ENCODE results near the gene ATXN7L2. TPM values are rescaled to one million over a fixed set of nuclear protein-coding genes. Genes with fewer than 3 reads are reported as not detected.

Gene ATXN7L2
- total RNA-seq, 2 donors from 2014 or later = 14.5 to 15.3 TPM

DNA sequence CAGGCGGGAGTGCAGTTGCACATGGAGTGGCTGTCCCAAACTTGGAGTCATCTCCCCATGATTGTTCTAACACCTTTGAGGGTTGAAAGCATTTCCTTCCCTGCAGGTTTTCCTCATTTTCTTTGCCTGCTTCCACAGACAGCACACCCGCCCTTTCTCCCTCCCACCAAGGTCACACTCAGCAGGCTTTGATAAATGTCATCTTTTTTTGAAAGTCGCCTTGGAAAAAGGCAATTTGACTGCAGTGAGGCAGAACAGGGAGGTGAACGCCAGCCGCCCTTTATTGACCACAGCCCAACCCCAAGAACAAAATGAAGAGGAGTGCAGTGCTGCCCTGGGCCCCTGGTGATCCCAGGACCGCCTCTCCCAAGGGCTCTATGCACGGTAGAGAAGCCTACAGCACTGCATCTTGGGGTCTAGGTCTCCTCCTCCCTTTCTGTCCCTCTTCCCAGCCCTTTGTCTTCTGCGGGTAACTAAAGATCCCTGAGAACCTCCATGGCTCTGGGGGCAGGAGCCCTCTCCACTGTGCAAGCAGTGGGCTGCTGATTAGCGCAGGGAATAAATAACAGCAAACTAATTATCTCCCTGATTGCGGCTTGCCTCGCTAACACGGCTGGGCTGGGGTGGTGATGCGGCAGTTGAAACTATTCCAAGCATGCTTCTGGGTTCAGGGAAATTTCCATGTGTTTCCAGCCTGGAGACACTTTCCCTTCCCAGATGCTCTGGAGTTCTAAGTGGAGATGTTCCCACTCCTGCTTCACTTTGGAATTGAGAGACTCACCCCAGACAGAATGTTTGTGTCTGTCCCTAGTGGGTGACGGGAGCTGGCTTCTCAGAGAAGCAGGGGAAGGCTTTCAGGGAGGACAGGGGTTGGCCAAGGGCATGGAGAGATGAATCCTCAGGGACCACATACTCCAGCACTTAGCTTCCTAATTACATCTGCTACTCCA, 37.6 kb downstream of the ATXN7L2 start:
- Mint-ChIP-seq H3K27me3 (peaks cover 4% of the 10 kb centered on the region), H3K36me3 (ENCODE audit: low read depth) (no peaks in the 10 kb centered on the region), H3K9me3 (no peaks in the 10 kb centered on the region), H3K4me3 (no peak overlapping the region), H3K4me1 (no peaks in the 10 kb centered on the region), H3K27ac (no peak overlapping the region)
- no peak for ATAC-seq (replicated peaks)

GRCh38 chr1:109522026-109522425, 38.3 kb downstream of the ATXN7L2 start:
- H3K27ac Mint-ChIP-seq = no peak overlapping the region
- H3K36me3 Mint-ChIP-seq (ENCODE audit: low read depth) = no peaks in the 10 kb centered on the region
- H3K4me1 Mint-ChIP-seq = no peaks in the 10 kb centered on the region
- no peaks in the 10 kb centered on the region for H3K9me3 Mint-ChIP-seq
- peaks cover 4% of the 10 kb centered on the region for H3K27me3 Mint-ChIP-seq
- H3K4me3 Mint-ChIP-seq = no peak overlapping the region
- ATAC-seq (replicated peaks) = no peak

DNA sequence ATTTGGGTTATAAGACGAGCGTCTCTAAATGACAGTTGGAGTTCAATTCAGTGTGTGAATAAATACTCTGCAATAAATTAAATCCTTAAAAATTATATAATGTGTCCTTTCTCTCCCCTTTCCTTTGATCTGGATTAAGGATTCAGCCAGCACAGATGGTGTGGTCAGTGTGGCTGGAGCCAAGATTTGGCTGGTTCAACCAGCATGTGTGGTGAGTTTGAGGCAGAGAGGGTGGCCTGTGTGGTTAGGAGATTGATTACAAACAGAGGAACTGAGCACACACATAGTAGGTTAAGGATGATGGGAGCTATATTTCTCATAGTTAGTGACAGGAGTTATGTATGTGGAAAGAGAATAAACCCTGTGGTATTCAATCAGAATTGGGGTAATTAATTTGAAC, 40.0 kb downstream of the ATXN7L2 start:
- no peak overlapping the region for H3K4me3 Mint-ChIP-seq
- H3K27me3 Mint-ChIP-seq = peaks cover 4% of the 10 kb centered on the region
- no peaks in the 10 kb centered on the region for H3K9me3 Mint-ChIP-seq
- H3K4me1 Mint-ChIP-seq = no peaks in the 10 kb centered on the region
- no peak for ATAC-seq (replicated peaks)
- H3K27ac Mint-ChIP-seq = no peak overlapping the region
- H3K36me3 Mint-ChIP-seq (ENCODE audit: low read depth) = no peaks in the 10 kb centered on the region

DNA sequence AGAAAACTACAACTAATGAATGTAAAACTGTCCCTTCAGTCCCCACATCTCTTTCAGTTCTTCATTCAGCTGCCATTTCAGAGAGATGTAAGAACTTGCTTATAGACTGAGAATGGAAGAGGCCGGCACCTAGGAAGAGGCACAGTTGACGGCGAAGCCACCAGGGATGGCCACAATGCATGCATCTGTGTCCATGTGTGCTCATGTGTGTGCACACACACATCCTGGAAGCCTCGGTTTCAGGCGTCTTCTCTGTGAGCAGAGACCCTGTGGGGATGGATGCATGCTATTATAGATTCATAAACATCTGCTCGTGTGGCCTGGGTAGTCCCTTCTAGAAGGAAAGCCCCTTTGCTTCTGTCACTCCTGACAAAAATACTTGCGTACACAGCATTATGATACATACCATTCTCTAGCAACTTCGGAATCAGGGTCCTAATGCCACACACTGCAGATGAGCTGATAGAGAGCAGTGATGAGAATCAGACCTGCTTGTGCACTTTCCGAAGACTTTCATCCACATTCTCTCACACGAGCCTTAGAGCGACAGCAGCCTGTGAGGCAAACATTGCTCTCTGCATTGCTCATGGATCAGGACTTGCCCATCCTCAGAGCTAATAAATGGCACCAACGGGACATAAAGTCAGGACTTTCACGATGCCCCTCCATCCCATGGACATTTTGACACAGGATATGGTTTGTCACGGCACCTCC, 43.5 kb downstream of the ATXN7L2 start:
- Mint-ChIP-seq H3K36me3 (ENCODE audit: low read depth) (no peaks in the 10 kb centered on the region), H3K27ac (no peak overlapping the region), H3K4me3 (no peak overlapping the region), H3K27me3 (peaks cover 3% of the 10 kb centered on the region), H3K9me3 (no peaks in the 10 kb centered on the region), H3K4me1 (peaks cover 11% of the 10 kb centered on the region)
- no peak for ATAC-seq (replicated peaks)

DNA sequence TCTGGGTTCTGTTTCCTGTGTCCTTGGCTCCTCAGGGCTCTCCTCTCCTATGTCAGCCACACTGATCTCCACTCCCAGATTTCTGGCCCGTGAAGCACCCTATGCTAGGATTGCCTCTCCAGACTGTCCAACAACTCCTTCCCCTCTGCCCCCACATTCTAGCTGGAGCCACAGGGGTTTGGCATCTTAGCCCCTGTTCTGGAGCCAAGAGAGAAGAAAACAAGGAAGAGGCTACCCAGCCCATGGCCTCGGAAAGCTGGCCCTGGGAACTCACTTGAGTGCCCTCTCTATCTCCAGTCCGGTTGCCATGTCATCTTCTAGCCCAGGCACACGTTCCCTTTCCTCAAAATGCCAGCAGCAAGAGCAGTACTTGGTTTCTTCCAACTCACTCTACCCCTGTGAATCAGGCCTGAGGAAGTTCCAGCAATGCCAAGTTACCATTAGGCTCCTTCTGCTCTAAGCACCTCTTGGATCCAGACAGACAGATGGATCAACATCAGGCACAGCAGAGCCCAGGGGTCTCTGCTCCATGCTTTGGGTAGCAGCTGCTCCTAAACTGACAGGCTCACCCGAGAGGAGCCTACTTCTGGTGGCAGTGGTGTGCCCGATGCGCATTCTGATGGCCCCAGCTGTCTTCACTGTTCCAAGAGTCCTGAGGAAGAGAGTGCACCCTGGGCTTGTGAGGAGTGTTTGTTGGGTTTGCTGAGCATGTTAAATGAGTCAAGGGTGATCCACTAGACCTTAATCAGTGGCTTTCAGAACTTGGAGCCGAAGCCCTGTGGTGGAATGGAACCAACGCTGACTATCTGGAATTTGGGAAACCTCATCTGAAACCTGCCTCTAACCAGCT, 44.4 kb downstream of the ATXN7L2 start:
- no peak for ATAC-seq (replicated peaks)
- Mint-ChIP-seq H3K36me3 (ENCODE audit: low read depth) (no peaks in the 10 kb centered on the region), H3K4me1 (peaks cover 11% of the 10 kb centered on the region)

GRCh38 chr1:109528712-109529111, 45.0 kb downstream of the ATXN7L2 start:
- Mint-ChIP-seq H3K27me3 (no peaks in the 10 kb centered on the region), H3K4me3 (no peak overlapping the region), H3K4me1 (peaks cover 11% of the 10 kb centered on the region), H3K9me3 (no peaks in the 10 kb centered on the region), H3K36me3 (ENCODE audit: low read depth) (no peaks in the 10 kb centered on the region), H3K27ac (no peak overlapping the region)
- no peak for ATAC-seq (replicated peaks)

More for the DNA sequence above, 44.4 kb downstream of the ATXN7L2 start:
- Mint-ChIP-seq H3K9me3 (no peaks in the 10 kb centered on the region), H3K27me3 (no peaks in the 10 kb centered on the region), H3K4me3 (no peak overlapping the region), H3K27ac (no peak overlapping the region)

- Mint-ChIP-seq H3K4me3 (no peak overlapping the region), H3K27me3 (no peaks in the 10 kb centered on the region), H3K9me3 (no peaks in the 10 kb centered on the region), H3K27ac (no peak overlapping the region), H3K36me3 (ENCODE audit: low read depth) (no peaks in the 10 kb centered on the region), H3K4me1 (peaks cover 11% of the 10 kb centered on the region)
- no peak for ATAC-seq (replicated peaks)
Observed at GRCh38 chr1:109529881-109530456, 46.3 kb downstream of the ATXN7L2 start.

DNA sequence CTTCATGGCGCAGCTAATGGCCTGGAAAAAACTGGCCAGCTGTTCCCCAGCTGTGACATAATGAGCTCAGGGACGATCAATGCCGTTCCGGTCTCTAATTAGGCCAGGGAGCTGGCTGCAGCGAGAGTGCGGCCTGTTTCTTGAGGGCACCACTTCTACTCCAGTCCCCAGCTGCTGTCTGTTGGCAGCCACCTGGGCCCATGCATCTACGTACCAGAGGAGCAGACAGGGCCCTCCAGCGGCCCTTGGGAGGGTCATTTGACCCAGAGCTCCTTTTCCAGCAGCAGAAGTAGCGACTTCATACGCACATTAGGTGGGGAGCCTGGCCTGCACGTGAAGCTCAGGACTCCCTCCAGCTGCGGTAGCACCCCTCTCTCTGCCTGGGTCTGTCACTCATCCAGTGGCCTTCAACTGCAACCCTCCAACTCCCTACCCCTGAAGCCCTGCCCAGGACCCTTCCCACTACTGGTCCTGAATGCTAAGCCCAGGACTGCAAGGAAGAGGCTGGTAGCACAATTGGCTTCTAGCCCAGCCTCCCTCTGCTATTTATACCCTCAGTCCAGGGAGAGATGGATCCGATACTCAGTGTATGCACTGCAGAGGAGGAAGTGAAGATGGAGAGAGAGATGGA, 46.9 kb downstream of the ATXN7L2 start:
- H3K9me3 Mint-ChIP-seq = no peaks in the 10 kb centered on the region
- no peaks in the 10 kb centered on the region for H3K27me3 Mint-ChIP-seq
- peaks cover 11% of the 10 kb centered on the region for H3K4me1 Mint-ChIP-seq
- no peaks in the 10 kb centered on the region for H3K36me3 Mint-ChIP-seq (ENCODE audit: low read depth)
- peak overlapping the region; percentile 83 for H3K27ac Mint-ChIP-seq
- ATAC-seq (replicated peaks) = no peak
- H3K4me3 Mint-ChIP-seq = peak overlapping the region; percentile 79

DNA sequence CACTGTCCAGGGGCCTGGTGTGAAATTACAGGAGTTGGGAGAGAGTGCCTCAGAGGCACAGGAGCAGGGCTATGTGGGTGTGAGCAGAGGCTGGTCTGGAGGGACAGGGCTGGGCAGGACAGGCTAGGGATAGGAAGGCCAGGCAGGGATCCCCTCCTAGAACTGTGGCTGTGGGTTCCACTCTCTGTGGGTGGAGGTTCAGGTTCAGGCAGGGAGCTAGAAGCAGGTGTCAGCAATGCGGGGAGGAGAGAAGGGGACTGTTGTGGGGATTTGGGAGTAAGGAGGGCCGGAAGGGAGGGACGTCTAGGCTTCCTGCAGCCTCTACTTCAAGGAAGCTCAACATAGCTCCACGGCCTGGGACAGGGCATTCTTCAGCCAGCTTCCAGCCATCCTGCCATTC, 47.7 kb downstream of the ATXN7L2 start:
- Mint-ChIP-seq H3K27me3 (no peaks in the 10 kb centered on the region), H3K4me1 (peaks cover 11% of the 10 kb centered on the region), H3K4me3 (peak overlapping the region; percentile 79), H3K36me3 (ENCODE audit: low read depth) (no peaks in the 10 kb centered on the region), H3K27ac (peak overlapping the region; percentile 83), H3K9me3 (no peaks in the 10 kb centered on the region)
- no peak for ATAC-seq (replicated peaks)

DNA sequence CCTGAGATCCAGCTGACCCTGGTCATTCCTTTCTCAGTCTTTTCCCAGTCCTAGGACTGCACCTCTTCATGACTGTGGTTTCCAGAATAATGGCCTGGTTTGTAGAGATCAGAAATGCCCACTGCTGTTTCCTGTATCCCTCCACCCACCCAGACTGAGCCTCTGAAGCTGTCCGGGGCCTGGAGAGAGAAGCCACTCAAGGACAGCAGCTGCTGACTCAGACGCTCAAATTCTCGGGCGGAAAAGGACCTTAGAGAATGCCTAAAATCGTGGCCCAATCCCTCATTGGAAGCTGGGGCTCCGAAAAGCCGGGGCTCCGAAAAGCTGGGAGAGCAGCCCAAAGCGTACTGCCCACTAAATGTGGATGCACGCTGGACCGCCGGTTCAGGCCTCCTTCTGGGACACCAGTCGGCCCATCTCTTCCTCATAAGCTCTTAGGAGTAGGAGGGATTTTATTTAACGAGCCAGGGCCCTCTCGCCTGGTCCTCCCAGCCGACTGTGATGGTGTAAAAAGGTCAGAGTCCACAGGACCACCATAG, 48.2 kb downstream of the ATXN7L2 start:
- H3K27ac Mint-ChIP-seq = peak overlapping the region; percentile 83
- H3K36me3 Mint-ChIP-seq (ENCODE audit: low read depth) = no peaks in the 10 kb centered on the region
- peak overlapping the region; percentile 79 for H3K4me3 Mint-ChIP-seq
- ATAC-seq (replicated peaks) = no peak
- H3K9me3 Mint-ChIP-seq = no peaks in the 10 kb centered on the region
- H3K4me1 Mint-ChIP-seq = peaks cover 11% of the 10 kb centered on the region
- no peaks in the 10 kb centered on the region for H3K27me3 Mint-ChIP-seq

GRCh38 chr1:109532365-109533136, 48.8 kb downstream of the ATXN7L2 start:
- Mint-ChIP-seq H3K27me3 (no peaks in the 10 kb centered on the region), H3K36me3 (ENCODE audit: low read depth) (no peaks in the 10 kb centered on the region), H3K9me3 (no peaks in the 10 kb centered on the region), H3K4me1 (peaks cover 11% of the 10 kb centered on the region), H3K27ac (peak overlapping the region; percentile 83), H3K4me3 (peak overlapping the region; percentile 79)
- peak; percentile 90 for ATAC-seq (replicated peaks)

DNA sequence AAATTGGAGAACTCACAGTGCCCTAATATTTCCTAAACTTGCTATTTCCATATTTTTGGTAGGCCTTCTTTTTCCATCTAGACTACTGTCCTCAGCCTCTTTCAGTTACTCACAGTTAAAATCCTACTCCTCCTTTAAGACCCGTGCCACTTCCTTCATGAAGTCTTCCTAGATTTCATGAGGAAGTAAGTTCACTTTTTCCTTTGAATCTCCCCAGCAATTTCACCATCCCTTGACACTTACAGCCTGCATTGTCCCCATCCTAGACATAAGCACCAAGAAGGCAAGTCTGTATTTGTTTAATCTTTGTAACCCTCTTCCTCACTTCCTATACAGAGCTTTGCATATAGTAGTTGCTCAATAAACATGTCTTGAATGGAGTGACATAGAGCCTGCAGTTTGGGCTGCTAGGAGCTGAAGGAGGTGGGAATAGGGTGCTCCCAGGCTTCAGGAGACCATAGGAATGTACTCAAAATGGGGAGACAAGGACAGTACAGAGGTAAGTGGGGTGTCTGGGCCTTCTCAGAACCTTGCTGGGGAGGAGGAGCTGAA, 50.7 kb downstream of the ATXN7L2 start:
- Mint-ChIP-seq H3K4me1 (peaks cover 11% of the 10 kb centered on the region), H3K27ac (peak overlapping the region; percentile 22), H3K4me3 (no peak overlapping the region), H3K9me3 (no peaks in the 10 kb centered on the region), H3K36me3 (ENCODE audit: low read depth) (no peaks in the 10 kb centered on the region), H3K27me3 (no peaks in the 10 kb centered on the region)
- no peak for ATAC-seq (replicated peaks)

- ATAC-seq (replicated peaks) = no peak
- Mint-ChIP-seq H3K9me3 (no peaks in the 10 kb centered on the region), H3K4me3 (no peak overlapping the region), H3K36me3 (ENCODE audit: low read depth) (no peaks in the 10 kb centered on the region), H3K27ac (peak overlapping the region; percentile 59), H3K4me1 (peaks cover 11% of the 10 kb centered on the region), H3K27me3 (no peaks in the 10 kb centered on the region)
Observed at GRCh38 chr1:109535481-109535880, 51.8 kb downstream of the ATXN7L2 start.
